ENCODE results near the gene DDT. TPM values are rescaled to one million over a fixed set of nuclear protein-coding genes. Genes with fewer than 3 reads are reported as not detected.
"Not testable (repeated sequence)": the region's sequence is repeated elsewhere in the genome, so short reads cannot be mapped to it uniquely, and the experiment has no call there.

Gene DDT
- total RNA-seq, 6 experiments from 2014 or later = 96.1 to 120 (median 108) TPM

DNA sequence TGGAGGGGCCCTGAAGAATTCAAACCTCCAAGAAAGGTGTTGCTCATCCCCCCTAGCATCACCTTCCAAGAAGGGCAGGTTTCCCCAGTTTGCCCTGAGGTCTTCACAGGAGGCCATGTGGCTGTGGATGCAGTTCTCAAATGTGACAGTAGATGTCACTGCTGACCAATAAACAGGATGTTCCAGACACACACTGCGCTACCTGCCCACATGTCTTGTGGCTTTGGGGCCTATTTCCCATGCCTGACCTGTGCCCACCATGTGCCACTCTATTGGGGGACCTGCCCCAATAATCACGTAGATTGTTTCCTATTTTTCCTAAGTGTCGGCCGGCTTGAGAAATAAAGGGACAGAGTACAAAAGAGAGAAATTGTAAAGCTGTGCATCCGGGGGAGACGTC, 10.2 kb upstream of the DDT start:
- no peak overlapping the region for H3K4me3 Mint-ChIP-seq
- H3K9me3 Mint-ChIP-seq = no peaks in the 10 kb centered on the region
- no peak overlapping the region for H3K27ac Mint-ChIP-seq
- DNase-seq = no peak
- H3K36me3 Mint-ChIP-seq (ENCODE audit: low read depth) = no peaks in the 10 kb centered on the region
- no peaks in the 10 kb centered on the region; the same call in 1 of the 2 replicates for H3K4me1 Mint-ChIP-seq (ENCODE audit: low read depth)
- no peaks in the 10 kb centered on the region; the same call in 1 of the 2 replicates for H3K27me3 Mint-ChIP-seq (ENCODE audit: insufficient read depth)
- TF ChIP-seq, protein P1, sequence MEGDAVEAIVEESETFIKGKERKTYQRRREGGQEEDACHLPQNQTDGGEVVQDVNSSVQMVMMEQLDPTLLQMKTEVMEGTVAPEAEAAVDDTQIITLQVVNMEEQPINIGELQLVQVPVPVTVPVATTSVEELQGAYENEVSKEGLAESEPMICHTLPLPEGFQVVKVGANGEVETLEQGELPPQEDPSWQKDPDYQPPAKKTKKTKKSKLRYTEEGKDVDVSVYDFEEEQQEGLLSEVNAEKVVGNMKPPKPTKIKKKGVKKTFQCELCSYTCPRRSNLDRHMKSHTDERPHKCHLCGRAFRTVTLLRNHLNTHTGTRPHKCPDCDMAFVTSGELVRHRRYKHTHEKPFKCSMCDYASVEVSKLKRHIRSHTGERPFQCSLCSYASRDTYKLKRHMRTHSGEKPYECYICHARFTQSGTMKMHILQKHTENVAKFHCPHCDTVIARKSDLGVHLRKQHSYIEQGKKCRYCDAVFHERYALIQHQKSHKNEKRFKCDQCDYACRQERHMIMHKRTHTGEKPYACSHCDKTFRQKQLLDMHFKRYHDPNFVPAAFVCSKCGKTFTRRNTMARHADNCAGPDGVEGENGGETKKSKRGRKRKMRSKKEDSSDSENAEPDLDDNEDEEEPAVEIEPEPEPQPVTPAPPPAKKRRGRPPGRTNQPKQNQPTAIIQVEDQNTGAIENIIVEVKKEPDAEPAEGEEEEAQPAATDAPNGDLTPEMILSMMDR (IDR thresholded peaks at IDR 0.05) = peak; percentile 68

DNA sequence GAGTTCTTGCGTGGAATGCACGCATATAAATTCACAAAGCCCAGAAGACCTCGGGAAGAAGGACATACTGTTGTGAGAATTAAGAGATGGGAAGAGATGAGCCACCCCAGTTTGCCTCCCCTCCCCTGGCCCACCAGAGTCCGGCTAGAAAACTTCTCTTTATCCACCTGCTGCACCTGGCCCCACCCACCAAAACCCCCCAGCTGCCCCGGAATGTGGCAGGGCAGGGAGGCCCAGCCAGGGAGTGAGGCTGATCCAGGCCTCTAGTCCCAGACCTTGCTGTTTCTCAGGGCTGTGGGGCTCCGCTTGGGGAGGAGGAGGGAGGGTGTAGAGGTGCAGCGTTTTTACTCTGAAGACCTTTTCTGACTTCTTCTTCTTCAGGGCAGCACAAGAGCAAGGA, 6.3 kb upstream of the DDT start:
- DNase-seq; H3K9me3 Mint-ChIP-seq; H3K36me3 Mint-ChIP-seq (ENCODE audit: low read depth); H3K4me1 Mint-ChIP-seq (ENCODE audit: low read depth); H3K27me3 Mint-ChIP-seq (ENCODE audit: insufficient read depth); H3K4me3 Mint-ChIP-seq; H3K27ac Mint-ChIP-seq: not testable (repeated sequence)

DNA sequence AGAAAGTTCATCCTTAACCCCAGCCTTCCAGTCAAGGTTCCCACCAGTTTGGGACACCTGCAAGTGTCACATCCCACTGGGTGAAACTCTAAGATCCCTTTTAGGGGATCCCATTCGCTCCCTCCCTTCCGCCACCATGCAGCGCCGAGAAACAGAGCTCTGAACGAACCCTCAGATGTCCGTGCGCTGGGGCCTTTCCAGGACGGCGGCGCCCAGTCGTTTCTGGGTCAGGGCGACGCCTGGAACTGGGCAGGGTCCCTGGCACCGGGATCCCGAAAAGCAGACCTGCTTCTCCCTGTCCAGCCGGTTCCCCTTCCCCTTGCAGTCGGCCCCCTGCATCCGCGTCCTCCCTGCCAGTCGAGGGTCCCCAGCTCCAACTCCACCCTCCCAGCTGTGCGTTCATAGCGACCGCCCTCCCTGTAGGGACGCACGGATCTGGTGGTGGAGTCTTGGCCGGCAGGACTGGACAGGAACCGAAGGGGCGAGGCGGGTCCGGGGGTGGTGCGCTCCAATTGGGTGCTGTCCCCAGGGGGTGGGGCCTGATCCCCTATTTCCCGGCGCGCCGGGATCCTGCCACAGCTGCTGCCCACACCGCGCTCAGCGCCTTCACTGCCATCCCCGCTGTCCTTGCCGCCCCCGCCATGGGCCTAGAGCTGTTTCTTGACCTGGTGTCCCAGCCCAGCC, 5.5 kb upstream of the DDT start, which contains the start of gene GSTT2:
TSS of gene GSTT2 (plus strand) at position 578 of the 684 bp plus-strand sequence.
- not testable (repeated sequence) for H3K27me3 Mint-ChIP-seq (ENCODE audit: insufficient read depth); H3K4me1 Mint-ChIP-seq (ENCODE audit: low read depth); H3K36me3 Mint-ChIP-seq (ENCODE audit: low read depth); DNase-seq; H3K4me3 Mint-ChIP-seq; H3K27ac Mint-ChIP-seq; H3K9me3 Mint-ChIP-seq

DNA sequence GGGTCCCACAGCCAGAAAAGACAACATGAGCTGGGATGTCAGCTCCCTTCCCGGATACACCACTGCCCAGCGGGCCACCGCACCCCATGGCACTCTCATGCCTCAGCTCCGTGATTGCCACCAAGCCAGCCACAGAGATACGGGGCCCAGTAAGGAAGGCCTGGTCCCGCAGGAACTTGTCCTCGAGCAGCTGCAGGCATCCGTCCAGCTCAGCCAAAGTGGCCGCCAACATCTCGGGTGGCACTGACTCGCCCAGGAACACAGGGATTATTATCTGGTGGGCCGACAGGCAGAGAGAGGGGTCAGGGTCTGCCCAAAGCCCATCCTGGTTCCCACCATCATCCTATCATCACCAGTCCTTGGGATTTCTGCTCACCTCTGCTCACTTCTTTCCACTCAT, 3.1 kb upstream of the DDT start:
- H3K4me1 Mint-ChIP-seq (ENCODE audit: low read depth); DNase-seq; H3K27me3 Mint-ChIP-seq (ENCODE audit: insufficient read depth); H3K9me3 Mint-ChIP-seq; H3K36me3 Mint-ChIP-seq (ENCODE audit: low read depth); H3K4me3 Mint-ChIP-seq; H3K27ac Mint-ChIP-seq: not testable (repeated sequence)

DNA sequence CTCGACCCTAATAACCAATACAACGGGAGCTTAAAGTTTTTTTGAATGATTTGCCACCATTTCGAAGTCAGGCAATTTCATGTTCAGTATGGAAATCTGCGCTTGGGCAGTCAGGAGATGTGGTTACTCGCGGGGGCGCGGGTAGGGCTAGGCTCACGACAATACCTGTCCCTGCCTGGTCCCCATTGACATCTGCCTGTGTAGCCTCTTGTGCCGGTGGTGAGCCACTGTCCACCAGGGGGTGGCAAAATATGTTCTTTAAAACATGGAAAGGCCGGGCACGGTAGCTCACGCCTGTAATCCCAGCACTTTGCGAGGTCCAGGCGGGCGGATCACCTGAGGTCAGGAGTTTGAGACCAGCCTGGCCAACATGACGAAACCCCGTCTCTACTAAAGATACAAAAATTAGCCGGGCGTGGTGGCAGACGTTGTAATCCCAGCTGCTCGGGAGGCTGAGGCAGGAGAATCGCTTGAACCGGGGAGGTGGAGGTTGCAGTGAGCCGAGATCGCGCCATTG, 653 bp upstream of the DDT start:
- H3K4me3 Mint-ChIP-seq; H3K36me3 Mint-ChIP-seq (ENCODE audit: low read depth); H3K4me1 Mint-ChIP-seq (ENCODE audit: low read depth); H3K27ac Mint-ChIP-seq; H3K27me3 Mint-ChIP-seq (ENCODE audit: insufficient read depth); H3K9me3 Mint-ChIP-seq; DNase-seq: not testable (repeated sequence)

DNA sequence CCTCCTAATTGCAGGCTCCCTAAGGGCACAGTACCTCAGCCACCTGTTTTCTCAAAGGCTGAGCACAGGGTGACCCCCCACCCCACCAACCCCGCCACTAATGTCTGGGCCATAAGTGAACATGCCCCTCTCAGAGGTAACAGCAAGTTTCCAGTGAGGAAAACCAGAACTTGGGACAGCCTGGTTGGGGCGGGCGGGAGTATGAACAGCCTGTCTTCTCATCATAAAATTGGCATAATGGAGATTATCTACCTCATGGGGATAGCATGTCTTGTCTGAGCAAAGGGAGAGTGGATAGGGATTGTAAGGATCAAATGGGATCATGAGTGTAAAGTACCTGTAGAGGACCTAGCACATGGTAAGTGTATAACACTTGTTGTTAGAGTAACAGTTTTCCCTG, 2.3 kb downstream of the DDT start:
- H3K27me3 Mint-ChIP-seq (ENCODE audit: insufficient read depth); H3K9me3 Mint-ChIP-seq; DNase-seq; H3K27ac Mint-ChIP-seq: not testable (repeated sequence)
- Mint-ChIP-seq H3K4me3 (peak overlapping the region; percentile 53), H3K4me1 (ENCODE audit: low read depth) (peaks cover 10% of the 10 kb centered on the region), H3K36me3 (ENCODE audit: low read depth) (peaks cover 12% of the 10 kb centered on the region)

DNA sequence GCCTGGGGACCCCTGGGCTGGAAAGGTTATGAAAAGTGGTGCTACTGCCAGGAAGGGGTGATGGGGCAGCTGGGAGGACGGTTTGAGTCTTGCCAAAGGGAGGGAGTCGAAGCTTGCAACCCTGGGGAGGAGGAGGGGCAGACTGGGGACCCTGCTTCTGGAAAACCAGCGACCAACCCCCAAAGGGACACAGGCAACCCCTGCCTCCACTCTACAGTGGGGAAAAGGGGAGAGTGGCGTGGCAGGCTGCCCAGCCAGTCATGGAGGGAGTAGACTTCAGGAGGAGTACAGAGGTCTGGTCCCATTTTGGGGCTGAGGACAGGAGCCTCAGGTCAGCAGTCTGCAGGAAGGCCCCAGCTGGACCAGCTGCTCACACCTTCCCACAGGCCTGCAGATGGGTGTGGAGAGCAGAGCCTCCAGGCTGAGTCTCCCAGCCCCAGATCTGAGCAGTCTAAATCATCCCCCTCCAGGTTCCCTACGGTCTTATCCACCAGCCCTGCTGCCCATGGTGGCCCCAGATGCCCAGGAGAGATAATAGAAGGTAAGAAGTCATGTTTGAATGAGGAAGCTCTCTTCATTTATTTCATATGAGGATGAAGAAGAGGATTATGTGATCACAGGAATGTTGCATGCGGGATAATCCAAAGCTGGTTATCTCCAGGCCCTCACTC, 3.3 kb downstream of the DDT start:
- Mint-ChIP-seq H3K36me3 (ENCODE audit: low read depth) (peaks cover 12% of the 10 kb centered on the region), H3K4me1 (ENCODE audit: low read depth) (peaks cover 10% of the 10 kb centered on the region), H3K27me3 (ENCODE audit: insufficient read depth) (peaks cover 4% of the 10 kb centered on the region; the same call in 1 of the 2 replicates), H3K9me3 (no peaks in the 10 kb centered on the region), H3K4me3 (no peak overlapping the region), H3K27ac (peak overlapping the region; percentile 3; the same call in 1 of the 2 replicates)
- TF ChIP-seq, protein P1 (IDR thresholded peaks at IDR 0.05) = no peak
- no peak for DNase-seq

DNA sequence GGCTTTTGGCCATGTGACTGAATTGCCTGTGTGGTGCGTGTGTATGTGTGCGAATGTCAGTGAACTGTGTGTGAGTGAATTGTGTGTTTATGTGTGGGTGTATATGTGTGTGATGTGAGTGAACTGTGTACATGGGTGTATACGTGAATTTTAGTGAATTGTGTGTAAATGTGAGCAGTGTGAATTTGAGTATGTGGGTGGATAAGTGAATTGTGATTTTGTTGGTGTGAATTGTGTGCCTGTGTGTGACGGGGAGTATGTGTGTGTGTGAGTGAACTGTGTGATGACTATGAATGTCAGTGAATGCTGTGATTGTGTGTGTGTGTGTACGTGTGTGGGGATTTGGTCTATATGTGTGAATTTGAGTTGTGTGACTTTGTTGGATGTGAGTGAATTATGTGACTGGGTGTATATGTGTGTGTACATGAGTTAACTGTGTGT, 4.0 kb downstream of the DDT start:
- H3K9me3 Mint-ChIP-seq = no peaks in the 10 kb centered on the region
- peaks cover 12% of the 10 kb centered on the region for H3K36me3 Mint-ChIP-seq (ENCODE audit: low read depth)
- H3K27me3 Mint-ChIP-seq (ENCODE audit: insufficient read depth) = peaks cover 4% of the 10 kb centered on the region; the same call in 1 of the 2 replicates
- no peak for DNase-seq
- H3K27ac Mint-ChIP-seq = no peak overlapping the region
- TF ChIP-seq, protein P1 (IDR thresholded peaks at IDR 0.05) = no peak
- no peak overlapping the region for H3K4me3 Mint-ChIP-seq
- H3K4me1 Mint-ChIP-seq (ENCODE audit: low read depth) = peaks cover 10% of the 10 kb centered on the region
